Right lobe of liver (tissue), 4 donors: ENCODE data around the gene CDC42BPB.

Experiments
- POLR2A ChIP-seq: fragments of 450-650 bp; IDR thresholded peaks from one replicate; pipeline ENCODE4 v1.6.1; 2017; ENCODE audit warnings: antibody characterized with exemption, mild to moderate bottlenecking
- TF ChIP-seq, protein P1 (sequence below), 4 donors: fragments of 200-600 bp in 3 of 4; fragments of 450-650 bp in 1 of 4; IDR thresholded peaks; one replicate each; pipeline versions ENCODE4 v1.5.1 to v1.8.0; 2016 to 2022; ENCODE audit warnings: antibody characterized with exemption in 4 of 4, mild to moderate bottlenecking in 2 of 4
- donor health status: DM: no; HTN: no; CAD: no.
- donor health status: DM: no; HTN: no; CAD: no.
- donor health status: DM: no; HTN: yes; CAD: no.

DNA sequence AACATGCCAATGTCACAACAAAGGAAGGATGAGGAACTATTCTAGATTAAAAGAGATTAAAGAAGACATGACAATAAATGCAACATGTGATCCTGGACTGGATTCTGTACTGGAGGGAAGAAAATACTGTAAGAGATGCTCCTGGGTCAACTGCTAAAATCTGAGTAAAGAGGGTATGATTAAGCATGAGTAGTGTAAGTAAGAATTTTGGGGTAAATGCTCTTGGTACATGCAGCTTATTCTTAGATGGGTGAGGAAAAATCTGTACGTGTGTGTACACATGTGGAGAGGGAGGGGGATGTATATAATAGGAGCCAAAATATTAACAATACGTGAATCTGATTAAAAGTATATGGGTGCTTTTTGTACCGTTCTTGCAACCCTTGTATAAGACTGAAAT lies 66.0 kb downstream of the CDC42BPB start:
- TF ChIP-seq POLR2A = no peak
- TF ChIP-seq, protein P1, sequence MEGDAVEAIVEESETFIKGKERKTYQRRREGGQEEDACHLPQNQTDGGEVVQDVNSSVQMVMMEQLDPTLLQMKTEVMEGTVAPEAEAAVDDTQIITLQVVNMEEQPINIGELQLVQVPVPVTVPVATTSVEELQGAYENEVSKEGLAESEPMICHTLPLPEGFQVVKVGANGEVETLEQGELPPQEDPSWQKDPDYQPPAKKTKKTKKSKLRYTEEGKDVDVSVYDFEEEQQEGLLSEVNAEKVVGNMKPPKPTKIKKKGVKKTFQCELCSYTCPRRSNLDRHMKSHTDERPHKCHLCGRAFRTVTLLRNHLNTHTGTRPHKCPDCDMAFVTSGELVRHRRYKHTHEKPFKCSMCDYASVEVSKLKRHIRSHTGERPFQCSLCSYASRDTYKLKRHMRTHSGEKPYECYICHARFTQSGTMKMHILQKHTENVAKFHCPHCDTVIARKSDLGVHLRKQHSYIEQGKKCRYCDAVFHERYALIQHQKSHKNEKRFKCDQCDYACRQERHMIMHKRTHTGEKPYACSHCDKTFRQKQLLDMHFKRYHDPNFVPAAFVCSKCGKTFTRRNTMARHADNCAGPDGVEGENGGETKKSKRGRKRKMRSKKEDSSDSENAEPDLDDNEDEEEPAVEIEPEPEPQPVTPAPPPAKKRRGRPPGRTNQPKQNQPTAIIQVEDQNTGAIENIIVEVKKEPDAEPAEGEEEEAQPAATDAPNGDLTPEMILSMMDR (IDR thresholded peaks at IDR 0.05) = no peak
